Neuronal stem cell (in vitro differentiated cells): ENCODE data around the gene PIGZ.

Experiments used
- DNase-seq: peaks from one replicate; pipeline ENCODE4 v3.0.0-alpha.2; 2013; ENCODE audit warnings: low spot score
- H2AFZ ChIP-seq: one replicate; pipeline ENCODE4 v1.6.1; 2013; ENCODE audit warnings: mild to moderate bottlenecking, low read length, inconsistent platforms
- H2AK5ac ChIP-seq: 2 replicates; pipeline ENCODE4 v1.6.1; 2013; ENCODE audit warnings: low read depth, mild to moderate bottlenecking, inconsistent platforms, low read length, moderate library complexity, mixed read lengths
- H2BK120ac ChIP-seq: 2 replicates; pipeline ENCODE4 v1.6.1; 2013; ENCODE audit warnings: low read depth, mild to moderate bottlenecking, inconsistent platforms, low read length, moderate library complexity, mixed read lengths
- H2BK12ac ChIP-seq: one replicate; pipeline ENCODE4 v1.6.1; 2013; ENCODE audit warnings: low read length, inconsistent platforms
- H2BK15ac ChIP-seq: 2 replicates; pipeline ENCODE4 v1.6.1; 2013; ENCODE audit warnings: mild to moderate bottlenecking, low read length, inconsistent platforms, mixed read lengths
- H2BK5ac ChIP-seq: one replicate; pipeline ENCODE4 v1.6.1; 2013; ENCODE audit warnings: inconsistent platforms, mild to moderate bottlenecking, low read length, moderate library complexity
- H3K14ac ChIP-seq: one replicate; pipeline ENCODE4 v1.6.1; 2013; ENCODE audit warnings: low read length, inconsistent platforms
- H3K18ac ChIP-seq: 2 replicates; pipeline ENCODE4 v1.6.1; 2013; ENCODE audit warnings: low read length, inconsistent platforms
- H3K23ac ChIP-seq: 2 replicates; pipeline ENCODE4 v1.6.1; 2013; ENCODE audit warnings: low read depth, mild to moderate bottlenecking, mixed read lengths, low read length, inconsistent platforms; ENCODE audit not compliant: poor library complexity
- H3K27ac ChIP-seq: replicated peaks from 3 replicates; pipeline ENCODE4 v1.5.1; 2013; ENCODE audit warnings: low read length, inconsistent platforms
- H3K27me3 ChIP-seq, 3 experiments: 2 replicates each; pipeline ENCODE4 v1.6.1; 2013; ENCODE audit warnings: low read length in 3 of 3, mild to moderate bottlenecking in 2 of 3, inconsistent platforms in 1 of 3, low read depth in 1 of 3, mixed read lengths in 1 of 3, moderate library complexity in 1 of 3; ENCODE audit not compliant: control insufficient read depth in 3 of 3, insufficient read depth in 3 of 3
- H3K36me3 ChIP-seq, 2 donors: replicated peaks in 1 of 2; 2 replicates each; pipeline ENCODE4 v1.6.1; 2013; ENCODE audit warnings: low read length in 2 of 2; ENCODE audit not compliant: control insufficient read depth in 2 of 2, insufficient read depth in 2 of 2
- H3K4ac ChIP-seq: 2 replicates; pipeline ENCODE4 v1.6.1; 2013; ENCODE audit warnings: inconsistent platforms, mild to moderate bottlenecking, low read length, moderate library complexity
- H3K4me1 ChIP-seq, 2 donors: 1 replicate in 1 of 2; 2 replicates in 1 of 2; pipeline ENCODE4 v1.6.1; 2013; ENCODE audit warnings: low read length in 2 of 2, low read depth in 1 of 2; ENCODE audit not compliant: control insufficient read depth in 2 of 2, insufficient read depth in 1 of 2
- H3K4me2 ChIP-seq: one replicate; pipeline ENCODE4 v1.6.1; 2013; ENCODE audit warnings: mild to moderate bottlenecking, low read length, inconsistent platforms; ENCODE audit not compliant: insufficient read depth, poor library complexity, severe bottlenecking
- H3K4me3 ChIP-seq, 2 donors: 2 replicates each; pipeline ENCODE4 v1.5.1; 2013; ENCODE audit warnings: low read length in 2 of 2, mild to moderate bottlenecking in 2 of 2, inconsistent platforms in 1 of 2, moderate library complexity in 1 of 2
- H3K79me1 ChIP-seq: one replicate; pipeline ENCODE4 v1.6.1; 2013; ENCODE audit warnings: low read depth, mild to moderate bottlenecking, inconsistent platforms, low read length, moderate library complexity
- H3K9ac ChIP-seq: one replicate; pipeline ENCODE4 v1.6.1; 2013; ENCODE audit warnings: mild to moderate bottlenecking, low read depth, low read length, inconsistent platforms; ENCODE audit not compliant: poor library complexity
- H3K9me3 ChIP-seq, 2 donors: replicated peaks in 1 of 2; 2 replicates each; pipeline versions ENCODE3 to v1.6.1; 2013; ENCODE audit warnings: low read length in 2 of 2, mild to moderate bottlenecking in 2 of 2, inconsistent platforms in 1 of 2, low read depth in 1 of 2, mixed read lengths in 1 of 2, moderate library complexity in 1 of 2; ENCODE audit not compliant: control insufficient read depth in 2 of 2, insufficient read depth in 1 of 2
- H4K8ac ChIP-seq: one replicate; pipeline ENCODE4 v1.6.1; 2013; ENCODE audit warnings: low read depth, mild to moderate bottlenecking, inconsistent platforms, low read length, moderate library complexity
- H4K91ac ChIP-seq: one replicate; pipeline ENCODE4 v1.6.1; 2013; ENCODE audit warnings: low read length, low read depth, mild to moderate bottlenecking, inconsistent platforms; ENCODE audit not compliant: poor library complexity
- WGBS, 2 donors: extraction: QIAGEN DNeasy Blood & Tissue Kit; methylation state at CpG; one replicate each; pipeline ENCODE4 v1.1.7; 2013; ENCODE audit warnings: missing lambda C conversion rate in 2 of 2, mixed read lengths in 1 of 2; ENCODE audit not compliant: insufficient read length in 2 of 2, insufficient replicate concordance in 1 of 2; ENCODE audit errors: extremely low coverage in 2 of 2; 5-methylcytosine and 5-hydroxymethylcytosine counted together

The PIGZ gene

DNA sequence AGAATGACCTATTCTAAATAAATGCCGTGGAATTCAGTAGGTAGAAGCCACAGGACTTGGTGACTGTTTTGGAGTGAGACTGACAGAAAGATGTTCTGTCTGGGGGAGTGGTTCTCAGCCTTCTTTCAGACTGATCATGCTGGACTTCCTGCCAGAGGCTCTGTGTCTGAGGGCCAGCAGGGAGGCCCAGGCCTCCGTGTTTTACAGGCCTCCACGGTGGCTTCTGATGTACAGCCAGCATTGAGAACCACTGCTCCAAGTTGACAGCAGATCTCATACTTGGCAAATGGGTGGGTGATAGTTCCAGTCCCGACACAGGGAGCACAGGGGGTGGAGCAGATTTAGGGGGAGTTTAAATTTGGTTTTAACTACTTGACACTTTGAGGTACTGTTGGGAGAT, 6.7 kb upstream of the PIGZ start:
- Histone ChIP-seq H3K4me2 (no peak overlapping the region), H2BK120ac (no peak overlapping the region), H4K8ac (no peak overlapping the region), H3K9ac (no peak overlapping the region), H3K27ac (no peak overlapping the region), H3K79me1 (no peaks in the 10 kb centered on the region), H3K36me3 (no peaks in the 10 kb centered on the region), H3K9me3 (peaks cover 8 to 12% of the 10 kb centered on the region in 2 donors), H2BK5ac (no peak overlapping the region), H3K4me1 (peaks cover 0 to 4% of the 10 kb centered on the region in 2 donors), H3K4ac (no peak overlapping the region), H3K18ac (no peak overlapping the region), H2BK12ac (no peak overlapping the region), H3K27me3 (peaks cover 0 to 10% (median 7%) of the 10 kb centered on the region in 3 experiments), H3K4me3 (no peak overlapping the region), H2AK5ac (no peak overlapping the region), H2AFZ (peak overlapping the region; percentile 44), H2BK15ac (no peak overlapping the region), H4K91ac (no peak overlapping the region), H3K23ac (no peak overlapping the region), H3K14ac (no peak overlapping the region)
- no peak for DNase-seq
- no CpG with 5 or more reads among the region's 4 CpGs for WGBS, 2 donors

- Histone ChIP-seq H2BK5ac (no peak overlapping the region), H2BK120ac (no peak overlapping the region), H3K4me1 (peaks cover 0 to 2% of the 10 kb centered on the region in 2 donors), H2BK15ac (no peak overlapping the region), H3K27me3 (peaks cover 1 to 16% (median 11%) of the 10 kb centered on the region in 3 experiments), H3K18ac (no peak overlapping the region), H3K4me2 (no peak overlapping the region), H4K8ac (no peak overlapping the region), H3K23ac (no peak overlapping the region), H3K79me1 (no peaks in the 10 kb centered on the region), H3K27ac (no peak overlapping the region), H3K36me3 (no peaks in the 10 kb centered on the region), H3K4ac (no peak overlapping the region), H3K9me3 (peaks cover 8 to 14% of the 10 kb centered on the region in 2 donors), H3K14ac (no peak overlapping the region), H3K9ac (no peak overlapping the region), H2AFZ (no peak overlapping the region), H4K91ac (no peak overlapping the region), H2BK12ac (no peak overlapping the region), H3K4me3 (no peak overlapping the region), H2AK5ac (no peak overlapping the region)
- no CpG with 5 or more reads among the region's 5 CpGs for WGBS, 2 donors
- no peak for DNase-seq
These were observed 6.0 kb upstream of the PIGZ start for GRCh38 chr3:196974661-196975060.

DNA sequence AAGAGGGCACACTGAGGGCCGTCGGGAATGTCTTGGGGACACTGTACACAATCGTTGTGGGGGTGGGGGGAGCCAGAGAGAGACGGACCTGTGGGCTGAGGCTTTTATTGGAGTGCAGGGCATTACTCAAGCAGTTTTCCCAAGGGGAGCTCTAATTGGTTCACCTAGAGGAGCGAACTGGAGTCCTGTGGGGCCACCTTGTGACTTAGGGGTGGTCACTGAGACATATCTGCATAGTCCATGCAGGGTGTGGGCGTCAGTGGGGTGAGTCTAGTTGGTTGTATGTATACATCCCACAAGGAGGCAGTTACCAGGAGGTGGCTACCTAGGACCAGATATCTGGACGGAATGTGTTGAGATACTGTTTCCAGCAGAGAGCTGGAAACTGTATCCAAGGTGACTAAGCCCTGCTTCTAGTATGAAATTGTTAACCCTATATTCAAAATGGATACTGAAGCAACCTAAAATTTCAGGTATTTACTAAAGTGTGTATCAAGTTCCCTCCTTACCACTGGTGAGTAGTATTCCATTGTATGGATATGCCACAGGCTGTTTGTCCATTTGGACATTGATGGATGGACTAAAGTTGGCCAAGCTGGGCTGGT, 2.6 kb upstream of the PIGZ start:
- H3K79me1 ChIP-seq, result no peaks in the 10 kb centered on the region
- H2BK12ac ChIP-seq, result no peak overlapping the region
- peaks cover 25 to 50% (median 27%) of the 10 kb centered on the region in 3 experiments for H3K27me3 ChIP-seq
- no peak overlapping the region for H3K18ac ChIP-seq
- no peak overlapping the region for H3K27ac ChIP-seq
- H3K4ac ChIP-seq, result no peak overlapping the region
- H3K9ac ChIP-seq, result no peak overlapping the region
- H3K23ac ChIP-seq, result no peak overlapping the region
- H2BK120ac ChIP-seq, result no peak overlapping the region
- H3K36me3 ChIP-seq, result no peaks in the 10 kb centered on the region
- H2BK15ac ChIP-seq, result no peak overlapping the region
- no peak overlapping the region for H3K14ac ChIP-seq
- no peak overlapping the region for H2AFZ ChIP-seq
- no peak overlapping the region for H3K4me2 ChIP-seq
- H3K9me3 ChIP-seq, result peaks cover 10 to 21% of the 10 kb centered on the region in 2 donors
- no peak overlapping the region for H2AK5ac ChIP-seq
- no peak overlapping the region for H2BK5ac ChIP-seq
- peaks cover 2 to 4% of the 10 kb centered on the region in 2 donors for H3K4me1 ChIP-seq
- DNase-seq, result no peak
- no peak overlapping the region for H3K4me3 ChIP-seq
- no peak overlapping the region for H4K91ac ChIP-seq
- no peak overlapping the region for H4K8ac ChIP-seq
- WGBS, 2 donors, result no CpG with 5 or more reads among the region's 7 CpGs

- Histone ChIP-seq H2BK15ac (no peak overlapping the region), H2AK5ac (peak overlapping the region; percentile 48), H3K36me3 (no peaks in the 10 kb centered on the region), H3K18ac (no peak overlapping the region), H4K8ac (no peak overlapping the region), H3K27me3 (peaks cover 25 to 56% (median 27%) of the 10 kb centered on the region in 3 experiments), H3K4me3 (no peak overlapping the region), H3K27ac (no peak overlapping the region), H2AFZ (peak overlapping the region; percentile 98), H3K14ac (no peak overlapping the region), H3K79me1 (no peaks in the 10 kb centered on the region), H3K4ac (no peak overlapping the region), H3K4me2 (no peak overlapping the region), H2BK120ac (no peak overlapping the region), H3K4me1 (peaks cover 2 to 4% of the 10 kb centered on the region in 2 donors), H4K91ac (no peak overlapping the region), H3K9me3 (peaks cover 10 to 23% of the 10 kb centered on the region in 2 donors), H2BK5ac (no peak overlapping the region), H2BK12ac (no peak overlapping the region), H3K23ac (peak overlapping the region; percentile 73), H3K9ac (no peak overlapping the region)
- WGBS, 2 donors, result no CpG with 5 or more reads among the region's 15 CpGs
- DNase-seq, result no peak
These were observed 2.0 kb upstream of the PIGZ start for GRCh38 chr3:196970547-196971093.
